Keratinocyte (primary cell): ENCODE results near the gene ZNF728. TPM values are rescaled to one million over a fixed set of nuclear protein-coding genes. Genes with fewer than 3 reads are reported as not detected.
"Not testable (repeated sequence)": the region's sequence is repeated elsewhere in the genome, so short reads cannot be mapped to it uniquely, and the experiment has no call there.

Source experiments
- DNase-seq: peaks from one replicate; pipeline ENCODE4 v3.0.0-alpha.2; 2011; ENCODE audit warnings: low read depth, missing footprints, low spot score
- FAIRE-seq: peaks from 2 replicates; lab custom pipeline; 2011; peaks lifted over from hg19 to GRCh38; lab: Jason Lieb, UNC
- H2AFZ ChIP-seq: 2 replicates; pipeline ENCODE4 v1.6.0; 2012; ENCODE audit warnings: low read length, control low read depth, inconsistent platforms; ENCODE audit not compliant: control insufficient read depth
- H3K27ac ChIP-seq: 2 replicates; pipeline ENCODE4 v1.5.1; 2011; ENCODE audit warnings: low read length; ENCODE audit not compliant: control insufficient read depth, insufficient read depth
- H3K27me3 ChIP-seq: 3 replicates; pipeline ENCODE4 v1.6.0; 2011; ENCODE audit warnings: low read length; ENCODE audit not compliant: control insufficient read depth, insufficient read depth; ENCODE audit errors: extremely low read depth
- H3K36me3 ChIP-seq, 2 experiments: 2 replicates in 1 of 2; 3 replicates in 1 of 2; pipeline ENCODE4 v1.5.1; 2011; ENCODE audit warnings: low read length in 2 of 2, mild to moderate bottlenecking in 1 of 2; ENCODE audit not compliant: control insufficient read depth in 2 of 2, insufficient read depth in 2 of 2; ENCODE audit errors: extremely low read depth in 1 of 2
- H3K4me1 ChIP-seq: 3 replicates; pipeline ENCODE4 v1.5.1; 2011; ENCODE audit warnings: low read length; ENCODE audit not compliant: control insufficient read depth, insufficient read depth; ENCODE audit errors: extremely low read depth
- H3K4me2 ChIP-seq: 3 replicates; pipeline ENCODE4 v1.6.0; 2011; ENCODE audit warnings: low read depth, low read length; ENCODE audit not compliant: control insufficient read depth, insufficient read depth; ENCODE audit errors: extremely low read depth
- H3K4me3 ChIP-seq, 3 experiments: fragments of 200-600 bp in 1 of 3; sonication (generic) in 1 of 3; 2 replicates in 2 of 3; 3 replicates in 1 of 3; pipeline ENCODE4 v1.5.1; 2011 to 2016; ENCODE audit warnings: low read length in 3 of 3, mild to moderate bottlenecking in 3 of 3, control low read depth in 2 of 3, inconsistent platforms in 1 of 3, low read depth in 1 of 3, mixed read lengths in 1 of 3, mixed run types in 1 of 3, moderate library complexity in 1 of 3; ENCODE audit not compliant: control insufficient read depth in 2 of 3, insufficient read depth in 2 of 3; ENCODE audit errors: extremely low read depth in 1 of 3
- H3K79me2 ChIP-seq: 2 replicates; pipeline ENCODE4 v1.6.0; 2012; ENCODE audit warnings: low read length; ENCODE audit not compliant: control insufficient read depth, insufficient read depth
- H3K9ac ChIP-seq: 3 replicates; pipeline ENCODE4 v1.6.0; 2011; ENCODE audit warnings: low read length; ENCODE audit not compliant: control insufficient read depth, insufficient read depth; ENCODE audit errors: extremely low read depth
- H3K9me1 ChIP-seq: 3 replicates; pipeline ENCODE4 v1.6.0; 2011; ENCODE audit warnings: low read length; ENCODE audit not compliant: control insufficient read depth, insufficient read depth; ENCODE audit errors: extremely low read depth
- H3K9me3 ChIP-seq: 2 replicates; pipeline ENCODE4 v1.5.1; 2012; ENCODE audit warnings: low read depth, low read length; ENCODE audit not compliant: control insufficient read depth
- H4K20me1 ChIP-seq: 3 replicates; pipeline ENCODE4 v1.6.0; 2011; ENCODE audit warnings: low read length; ENCODE audit not compliant: control insufficient read depth, insufficient read depth; ENCODE audit errors: extremely low read depth
- CTCF ChIP-seq, 3 experiments: IDR thresholded peaks in 1 of 3; conservative IDR thresholded peaks in 1 of 3; optimal IDR thresholded peaks in 1 of 3; 2 replicates in 2 of 3; 3 replicates in 1 of 3; pipeline versions ENCODE3 to v1.5.1; 2011; ENCODE audit warnings: low read length in 3 of 3, mild to moderate bottlenecking in 3 of 3, moderate library complexity in 2 of 3, control low read depth in 1 of 3, inconsistent platforms in 1 of 3; ENCODE audit not compliant: insufficient read depth in 2 of 3; ENCODE audit errors: extremely low read depth in 1 of 3
- EZH2 ChIP-seq: IDR thresholded peaks from one replicate; pipeline ENCODE4 v1.6.1; 2012; ENCODE audit warnings: inconsistent platforms, mild to moderate bottlenecking, low read length, moderate library complexity
- dilution Hi-C: fragments of 300-500 bp; cut with MboI; formaldehyde crosslinking; loops from one replicate; pipeline ENCODE4 v1.7.0; 2020; ENCODE audit warnings: low sequenced_read_pairs; ENCODE audit not compliant: extremely low pct_ligation_motif_present
- polyA plus RNA-seq, 5 experiments: library from polyadenylated mRNA; depleted of rRNA in 3 of 5; stranded (reverse) in 3 of 5; stranded (forward) in 1 of 5; unstranded in 1 of 5; fragments of >200 nt; gene quantifications; 1 replicate in 1 of 5; 2 replicates in 3 of 5; 3 replicates in 1 of 5; pipeline versions ENCODE4 v1.2.1 to v1.2.3, GENCODE V29; 2011 to 2012; ENCODE audit warnings: missing spikeins in 2 of 5, low read depth in 1 of 5, low replicate concordance in 1 of 5

The ZNF728 gene
- polyA plus RNA-seq, 1 donor (not counting 4 experiments of a cell fraction or from before 2014, with no cell fraction given): not detected

GRCh38 chr19:23033721-23034120 is 30.7 kb upstream of the ZNF728 start:
- Histone ChIP-seq H3K79me2 (no peaks in the 10 kb centered on the region), H3K4me3 (no peak overlapping the region), H3K27ac (no peak overlapping the region), H3K4me1 (no peaks in the 10 kb centered on the region), H3K36me3 (no peaks in the 10 kb centered on the region), H3K9me3 (no peaks in the 10 kb centered on the region), H3K4me2 (no peak overlapping the region), H3K27me3 (no peaks in the 10 kb centered on the region), H4K20me1 (no peaks in the 10 kb centered on the region), H2AFZ (no peak overlapping the region), H3K9ac (no peak overlapping the region), H3K9me1 (no peaks in the 10 kb centered on the region)
- DNase-seq (no peak), FAIRE-seq (no peak)
- dilution Hi-C loops: no loop called here
- no peak for TF ChIP-seq CTCF (optimal IDR thresholded peaks at IDR 0.05 in 1 of 3, IDR thresholded peaks at IDR 0.05 in 1 of 3, conservative IDR thresholded peaks at IDR 0.05 in 1 of 3; ENCODE audit: extremely low read depth in 1 of 3, insufficient read depth in 2 of 3, low read length in 3 of 3)
- TF ChIP-seq EZH2: no peak

- DNase-seq (no peak), FAIRE-seq (no peak)
- Histone ChIP-seq H3K79me2 (no peaks in the 10 kb centered on the region), H3K9ac (no peak overlapping the region), H3K27ac (no peak overlapping the region), H3K4me1 (no peaks in the 10 kb centered on the region), H3K27me3 (no peaks in the 10 kb centered on the region), H3K4me2 (no peak overlapping the region), H3K4me3 (no peak overlapping the region), H3K36me3 (no peaks in the 10 kb centered on the region), H3K9me1 (no peaks in the 10 kb centered on the region), H4K20me1 (no peaks in the 10 kb centered on the region), H2AFZ (no peak overlapping the region), H3K9me3 (peaks cover 1% of the 10 kb centered on the region)
- no peak for TF ChIP-seq EZH2
- TF ChIP-seq CTCF (optimal IDR thresholded peaks at IDR 0.05 in 1 of 3, IDR thresholded peaks at IDR 0.05 in 1 of 3, conservative IDR thresholded peaks at IDR 0.05 in 1 of 3; ENCODE audit: extremely low read depth in 1 of 3, insufficient read depth in 2 of 3, low read length in 3 of 3): no peak
- dilution Hi-C loops: no loop called here
Observed at GRCh38 chr19:23015660-23016059, 12.7 kb upstream of the ZNF728 start.

DNA sequence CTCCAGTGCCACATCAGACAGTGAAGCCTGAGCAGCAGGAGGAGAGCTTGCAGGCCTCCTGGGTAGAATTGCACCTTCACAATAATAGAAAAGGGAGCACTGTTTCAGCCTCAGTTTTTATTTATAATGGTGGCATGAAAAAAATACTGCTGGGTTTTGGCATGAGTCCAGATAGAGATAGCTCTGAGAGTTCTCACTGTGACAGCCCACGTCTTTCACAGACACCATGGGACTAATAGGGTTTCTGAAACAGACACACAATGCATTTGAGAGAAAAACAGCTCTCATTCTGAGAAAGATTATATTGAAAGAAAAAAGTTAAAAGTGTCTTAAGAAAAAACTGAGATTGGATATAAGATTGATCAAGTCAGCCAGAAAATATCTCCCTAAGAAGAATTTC is 8.0 kb downstream of the ZNF728 start:
- H2AFZ ChIP-seq, H3K36me3 ChIP-seq, FAIRE-seq, H3K9me3 ChIP-seq, DNase-seq, H3K79me2 ChIP-seq, H3K4me2 ChIP-seq, H3K9me1 ChIP-seq, dilution Hi-C loops, H3K27ac ChIP-seq, H3K27me3 ChIP-seq, H4K20me1 ChIP-seq, H3K4me3 ChIP-seq, H3K4me1 ChIP-seq, H3K9ac ChIP-seq: not testable (repeated sequence)
